ENCODE data around the gene WRAP53. TPM values are rescaled to one million over a fixed set of nuclear protein-coding genes. Genes with fewer than 3 reads are reported as not detected.

WRAP53 gene
- total and polyA plus RNA-seq, 2 of the 13 experiments (the other 11 are each of a cell fraction or from before 2014, with no cell fraction given), result 7.0 to 19.5 TPM

DNA sequence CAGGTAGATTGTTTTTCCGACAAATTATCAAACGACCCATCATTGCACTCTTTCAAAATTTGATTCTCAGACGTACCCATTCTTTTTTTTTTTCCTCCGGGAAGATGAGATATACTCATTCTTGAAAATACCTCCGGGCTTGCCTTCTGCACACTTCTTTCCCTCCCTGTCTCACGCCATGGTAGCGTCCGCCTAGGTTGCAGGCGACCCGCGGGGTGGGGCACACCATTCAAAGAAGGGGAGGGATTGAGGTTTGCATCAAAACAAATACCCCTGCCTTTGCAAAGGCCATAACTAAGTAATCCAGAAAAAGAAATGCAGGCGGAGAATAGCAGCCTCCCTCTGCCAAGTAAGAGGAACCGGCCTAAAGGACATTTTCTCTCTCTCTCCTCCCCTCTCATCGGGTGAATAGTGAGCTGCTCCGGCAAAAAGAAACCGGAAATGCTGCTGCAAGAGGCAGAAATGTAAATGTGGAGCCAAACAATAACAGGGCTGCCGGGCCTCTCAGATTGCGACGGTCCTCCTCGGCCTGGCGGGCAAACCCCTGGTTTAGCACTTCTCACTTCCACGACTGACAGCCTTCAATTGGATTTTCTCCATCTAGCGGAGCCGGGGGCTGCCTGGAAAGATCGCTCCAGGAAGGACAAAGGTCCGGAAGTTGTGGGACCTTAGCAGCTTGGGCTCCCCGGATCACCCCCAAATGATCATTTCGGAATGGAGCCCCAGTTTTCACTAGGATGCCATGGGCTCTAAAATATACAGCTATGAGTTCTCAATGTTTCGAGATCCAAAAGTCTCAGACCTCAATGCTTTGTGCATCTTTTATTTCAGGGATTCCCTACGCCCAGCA is 1.8 kb upstream of the WRAP53 start (continued):
- TF ChIP-seq, protein P1, sequence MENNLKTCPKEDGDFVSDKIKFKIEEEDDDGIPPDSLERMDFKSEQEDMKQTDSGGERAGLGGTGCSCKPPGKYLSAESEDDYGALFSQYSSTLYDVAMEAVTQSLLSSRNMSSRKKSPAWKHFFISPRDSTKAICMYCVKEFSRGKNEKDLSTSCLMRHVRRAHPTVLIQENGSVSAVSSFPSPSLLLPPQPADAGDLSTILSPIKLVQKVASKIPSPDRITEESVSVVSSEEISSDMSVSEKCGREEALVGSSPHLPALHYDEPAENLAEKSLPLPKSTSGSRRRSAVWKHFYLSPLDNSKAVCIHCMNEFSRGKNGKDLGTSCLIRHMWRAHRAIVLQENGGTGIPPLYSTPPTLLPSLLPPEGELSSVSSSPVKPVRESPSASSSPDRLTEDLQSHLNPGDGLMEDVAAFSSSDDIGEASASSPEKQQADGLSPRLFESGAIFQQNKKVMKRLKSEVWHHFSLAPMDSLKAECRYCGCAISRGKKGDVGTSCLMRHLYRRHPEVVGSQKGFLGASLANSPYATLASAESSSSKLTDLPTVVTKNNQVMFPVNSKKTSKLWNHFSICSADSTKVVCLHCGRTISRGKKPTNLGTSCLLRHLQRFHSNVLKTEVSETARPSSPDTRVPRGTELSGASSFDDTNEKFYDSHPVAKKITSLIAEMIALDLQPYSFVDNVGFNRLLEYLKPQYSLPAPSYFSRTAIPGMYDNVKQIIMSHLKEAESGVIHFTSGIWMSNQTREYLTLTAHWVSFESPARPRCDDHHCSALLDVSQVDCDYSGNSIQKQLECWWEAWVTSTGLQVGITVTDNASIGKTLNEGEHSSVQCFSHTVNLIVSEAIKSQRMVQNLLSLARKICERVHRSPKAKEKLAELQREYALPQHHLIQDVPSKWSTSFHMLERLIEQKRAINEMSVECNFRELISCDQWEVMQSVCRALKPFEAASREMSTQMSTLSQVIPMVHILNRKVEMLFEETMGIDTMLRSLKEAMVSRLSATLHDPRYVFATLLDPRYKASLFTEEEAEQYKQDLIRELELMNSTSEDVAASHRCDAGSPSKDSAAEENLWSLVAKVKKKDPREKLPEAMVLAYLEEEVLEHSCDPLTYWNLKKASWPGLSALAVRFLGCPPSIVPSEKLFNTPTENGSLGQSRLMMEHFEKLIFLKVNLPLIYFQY (CRISPR knock-in tag; IDR thresholded peaks at IDR 0.05; ENCODE audit: borderline replicate concordance), result no peak
- no peak for TF ChIP-seq ZSCAN25 (CRISPR knock-in tag; IDR thresholded peaks at IDR 0.05)
- no peak; the same call in 1 of the 2 replicates for TF ChIP-seq ZNF614 (CRISPR knock-in tag; IDR thresholded peaks at IDR 0.05; ENCODE audit: borderline replicate concordance)
- TF ChIP-seq REPIN1 (CRISPR knock-in tag; IDR thresholded peaks at IDR 0.05; ENCODE audit: borderline replicate concordance, low read depth), result no peak
- TF ChIP-seq SP2 (CRISPR knock-in tag; IDR thresholded peaks at IDR 0.05), result 0 out of 2 replicates have a peak, but pooled peaks have one; percentile 4
- TF ChIP-seq ATF7-NPFF (CRISPR knock-in tag; IDR thresholded peaks at IDR 0.05; ENCODE audit: low read depth), result no peak
- TF ChIP-seq SRSF1 (optimal IDR thresholded peaks at IDR 0.05; ENCODE audit: low read depth, low read length), result no peak
- peak; percentile 67; the same call in 1 of the 2 replicates for TF ChIP-seq ZNF441 (CRISPR knock-in tag; IDR thresholded peaks at IDR 0.05; ENCODE audit: borderline replicate concordance)
- no peak for TF ChIP-seq PTBP1 (IDR thresholded peaks at IDR 0.05; ENCODE audit: low read depth, low read length, poor library complexity, severe bottlenecking)
- TF ChIP-seq ZNF235 (CRISPR knock-in tag; IDR thresholded peaks at IDR 0.05; ENCODE audit: borderline replicate concordance), result no peak
- TF ChIP-seq RAD21 (CRISPR knock-in tag; IDR thresholded peaks at IDR 0.05), result no peak
- TF ChIP-seq TAF15 (IDR thresholded peaks at IDR 0.05; ENCODE audit: low read depth, low read length, poor library complexity, severe bottlenecking), result no peak
- no peak; the same call in 1 of the 2 replicates for TF ChIP-seq YEATS2 (CRISPR knock-in tag; IDR thresholded peaks at IDR 0.05; ENCODE audit: borderline replicate concordance)
- 0 out of 2 replicates have a peak, but pooled peaks have one; percentile 14 for TF ChIP-seq MXD4 (CRISPR knock-in tag; IDR thresholded peaks at IDR 0.05)
- no peak for TF ChIP-seq ZNF234 (CRISPR knock-in tag; conservative IDR thresholded peaks at IDR 0.05)
- TF ChIP-seq, protein P2, sequence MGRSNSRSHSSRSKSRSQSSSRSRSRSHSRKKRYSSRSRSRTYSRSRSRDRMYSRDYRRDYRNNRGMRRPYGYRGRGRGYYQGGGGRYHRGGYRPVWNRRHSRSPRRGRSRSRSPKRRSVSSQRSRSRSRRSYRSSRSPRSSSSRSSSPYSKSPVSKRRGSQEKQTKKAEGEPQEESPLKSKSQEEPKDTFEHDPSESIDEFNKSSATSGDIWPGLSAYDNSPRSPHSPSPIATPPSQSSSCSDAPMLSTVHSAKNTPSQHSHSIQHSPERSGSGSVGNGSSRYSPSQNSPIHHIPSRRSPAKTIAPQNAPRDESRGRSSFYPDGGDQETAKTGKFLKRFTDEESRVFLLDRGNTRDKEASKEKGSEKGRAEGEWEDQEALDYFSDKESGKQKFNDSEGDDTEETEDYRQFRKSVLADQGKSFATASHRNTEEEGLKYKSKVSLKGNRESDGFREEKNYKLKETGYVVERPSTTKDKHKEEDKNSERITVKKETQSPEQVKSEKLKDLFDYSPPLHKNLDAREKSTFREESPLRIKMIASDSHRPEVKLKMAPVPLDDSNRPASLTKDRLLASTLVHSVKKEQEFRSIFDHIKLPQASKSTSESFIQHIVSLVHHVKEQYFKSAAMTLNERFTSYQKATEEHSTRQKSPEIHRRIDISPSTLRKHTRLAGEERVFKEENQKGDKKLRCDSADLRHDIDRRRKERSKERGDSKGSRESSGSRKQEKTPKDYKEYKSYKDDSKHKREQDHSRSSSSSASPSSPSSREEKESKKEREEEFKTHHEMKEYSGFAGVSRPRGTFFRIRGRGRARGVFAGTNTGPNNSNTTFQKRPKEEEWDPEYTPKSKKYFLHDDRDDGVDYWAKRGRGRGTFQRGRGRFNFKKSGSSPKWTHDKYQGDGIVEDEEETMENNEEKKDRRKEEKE (IDR thresholded peaks at IDR 0.05), result no peak
- peak; percentile 10; the same call in 1 of the 2 replicates for TF ChIP-seq CEBPG (CRISPR knock-in tag; IDR thresholded peaks at IDR 0.05)
- TF ChIP-seq JDP2 (CRISPR knock-in tag; IDR thresholded peaks at IDR 0.05; ENCODE audit: borderline replicate concordance), result no peak
- no peak for TF ChIP-seq THAP9 (CRISPR knock-in tag; IDR thresholded peaks at IDR 0.05; ENCODE audit: borderline replicate concordance)
